ES-I3 (cell line): ENCODE data around the gene SLAMF8.

ENCODE experiments used
- H3K36me3 ChIP-seq: 2 replicates; pipeline ENCODE4 v1.6.1; 2013; ENCODE audit warnings: mild to moderate bottlenecking, low read length, control low read depth, moderate library complexity; ENCODE audit not compliant: insufficient read depth
- H3K4me1 ChIP-seq: 2 replicates; pipeline ENCODE4 v1.6.1; 2013; ENCODE audit warnings: mild to moderate bottlenecking, control low read depth, low read length; ENCODE audit not compliant: insufficient read depth
- H3K9ac ChIP-seq: 2 replicates; pipeline ENCODE4 v1.6.1; 2013; ENCODE audit warnings: low read depth, mild to moderate bottlenecking, low read length, moderate library complexity
- H3K9me3 ChIP-seq: 2 replicates; pipeline ENCODE4 v1.6.1; 2013; ENCODE audit warnings: mild to moderate bottlenecking, low read length, moderate library complexity; ENCODE audit not compliant: control insufficient read depth, insufficient read depth

Gene SLAMF8

DNA sequence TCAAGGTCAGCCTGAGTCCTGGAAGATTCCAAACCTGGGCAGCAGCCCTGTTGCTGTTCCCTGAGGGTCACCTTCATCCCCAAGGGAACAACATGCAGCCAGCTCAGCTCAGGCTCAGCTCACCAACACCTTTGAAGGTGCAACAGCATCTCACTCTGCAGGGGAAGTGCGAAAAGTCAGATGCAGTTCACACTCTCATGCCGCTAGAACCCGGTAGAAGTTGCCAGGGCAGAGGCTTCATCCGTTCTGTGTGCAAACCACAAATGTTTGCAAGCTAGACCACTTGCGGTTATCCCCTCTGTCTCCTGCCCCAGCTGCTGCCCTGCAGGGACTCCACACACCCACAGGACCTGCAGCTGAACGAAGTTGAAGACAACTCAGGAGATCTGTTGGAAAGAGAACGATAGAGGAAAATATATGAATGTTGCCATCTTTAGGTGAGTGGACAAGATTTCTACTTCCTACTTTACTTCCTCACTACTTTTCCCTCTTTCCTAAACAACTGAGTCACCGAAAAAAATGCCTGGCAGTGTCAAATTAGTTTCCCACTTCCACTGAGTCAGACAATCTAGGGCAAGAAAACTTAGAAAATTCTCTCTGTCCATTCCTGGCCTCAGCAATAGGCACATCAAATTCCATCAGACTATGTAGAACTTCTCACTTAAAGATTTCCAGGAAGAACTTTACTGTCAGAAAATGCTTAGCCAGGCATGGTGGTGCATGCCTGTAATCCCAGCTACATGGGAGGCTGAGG, 26.3 kb upstream of the SLAMF8 start:
- Histone ChIP-seq H3K36me3 (no peaks in the 10 kb centered on the region), H3K4me1 (no peaks in the 10 kb centered on the region), H3K9ac (no peak overlapping the region), H3K9me3 (no peaks in the 10 kb centered on the region)

DNA sequence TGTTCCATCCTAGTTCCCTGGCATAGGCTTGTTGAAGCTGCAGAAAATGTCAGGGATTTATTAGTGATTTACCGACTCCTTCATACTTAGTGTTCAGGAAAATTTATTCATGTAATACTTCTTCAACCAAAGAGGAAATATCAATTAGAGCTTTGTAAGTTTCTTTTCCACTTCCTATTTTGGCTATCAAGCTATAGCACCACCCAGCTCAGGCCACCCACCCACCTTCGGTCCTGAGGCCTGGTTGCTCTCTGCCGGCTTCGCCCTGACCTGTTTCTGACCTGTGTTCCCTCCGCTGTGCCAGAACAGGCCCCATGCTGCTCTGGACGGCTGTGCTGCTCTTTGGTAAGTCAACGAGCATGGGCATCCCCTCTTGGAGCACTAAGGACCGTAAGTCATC, 24.6 kb upstream of the SLAMF8 start, which contains the start of gene FCRL6:
TSS of gene FCRL6 (plus strand) at position 250 of the 400 bp plus-strand sequence. CDS start at position 315, 65 bp downstream.
- H3K36me3 ChIP-seq, result no peaks in the 10 kb centered on the region
- H3K4me1 ChIP-seq, result no peaks in the 10 kb centered on the region
- H3K9me3 ChIP-seq, result no peaks in the 10 kb centered on the region
- no peak within 1 kb of the TSS for H3K9ac ChIP-seq

DNA sequence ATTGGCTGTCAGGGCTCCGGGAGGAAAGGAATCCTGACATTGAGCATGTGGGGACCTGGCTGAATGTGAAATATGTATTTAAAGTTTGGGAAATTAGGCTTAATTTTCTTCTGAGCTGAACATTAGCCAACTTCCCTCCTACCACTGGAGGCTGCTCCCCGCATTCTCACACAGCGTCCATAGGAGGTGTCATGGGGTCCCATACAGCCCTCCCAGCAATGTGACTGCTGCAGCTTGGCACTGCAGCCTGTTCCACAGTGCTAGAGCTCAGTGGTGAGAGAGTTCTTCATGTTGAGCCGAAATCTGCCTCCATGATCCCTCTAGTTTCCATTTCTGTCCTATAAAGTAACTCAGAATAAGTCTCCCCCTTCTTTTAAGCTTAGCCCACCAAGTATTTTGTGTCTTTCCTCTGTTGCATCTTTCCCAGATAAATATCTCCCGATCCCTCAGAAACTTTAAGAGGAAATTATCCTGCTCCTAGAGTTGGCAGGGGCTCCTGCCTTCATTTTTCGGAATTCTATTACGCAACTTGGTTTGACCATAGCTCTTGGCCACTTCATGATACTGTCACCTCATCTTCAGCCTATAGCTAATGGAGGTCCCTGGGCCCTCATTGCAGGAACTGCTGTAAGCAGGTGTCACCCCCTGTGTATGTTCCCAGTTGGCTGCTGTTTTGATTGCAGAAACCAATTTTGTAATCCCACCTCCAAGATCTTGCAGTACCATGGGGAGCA, 22.6 kb upstream of the SLAMF8 start:
- Histone ChIP-seq H3K4me1 (no peaks in the 10 kb centered on the region), H3K36me3 (no peaks in the 10 kb centered on the region), H3K9me3 (no peaks in the 10 kb centered on the region), H3K9ac (no peak overlapping the region)

DNA sequence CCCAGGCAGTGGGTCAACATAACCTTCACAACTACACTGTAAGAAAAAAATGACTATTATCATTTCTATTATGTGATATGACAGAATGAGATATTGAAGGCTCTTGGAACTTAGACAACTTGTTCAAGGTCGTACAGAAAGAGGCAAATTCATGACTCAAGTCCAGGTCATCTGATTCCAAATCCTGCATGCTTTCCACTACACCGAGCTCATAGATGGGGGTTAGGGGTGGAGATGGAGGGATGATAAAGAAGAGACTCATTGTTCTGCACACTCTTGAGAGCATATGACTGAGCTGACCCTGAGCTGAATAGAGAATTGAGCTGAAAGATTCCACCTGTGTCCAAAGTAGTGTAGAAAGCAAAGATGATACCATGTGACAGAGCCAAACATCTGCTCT, 21.7 kb upstream of the SLAMF8 start:
- no peaks in the 10 kb centered on the region for H3K36me3 ChIP-seq
- no peaks in the 10 kb centered on the region for H3K9me3 ChIP-seq
- no peaks in the 10 kb centered on the region for H3K4me1 ChIP-seq
- H3K9ac ChIP-seq, result no peak overlapping the region

DNA sequence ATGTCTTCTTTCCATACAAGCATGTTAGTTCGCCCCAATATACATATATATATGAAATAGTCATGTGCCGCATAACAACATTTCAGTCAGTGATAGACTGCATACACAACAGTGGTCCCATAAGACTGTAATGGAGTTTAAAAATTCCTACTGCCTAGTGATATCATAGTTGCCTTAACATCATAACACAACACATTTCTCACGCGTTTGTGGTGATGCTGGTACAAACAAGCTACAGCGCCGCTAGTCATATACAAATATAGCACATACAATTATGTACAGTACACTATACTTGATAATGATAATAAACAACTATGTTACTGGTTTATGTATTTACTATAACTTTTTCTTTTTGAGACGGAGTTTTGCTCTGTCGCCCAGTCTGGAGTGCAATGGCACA, 10.7 kb upstream of the SLAMF8 start:
- Histone ChIP-seq H3K9ac (no peak overlapping the region), H3K9me3 (no peaks in the 10 kb centered on the region), H3K4me1 (no peaks in the 10 kb centered on the region), H3K36me3 (no peaks in the 10 kb centered on the region)

DNA sequence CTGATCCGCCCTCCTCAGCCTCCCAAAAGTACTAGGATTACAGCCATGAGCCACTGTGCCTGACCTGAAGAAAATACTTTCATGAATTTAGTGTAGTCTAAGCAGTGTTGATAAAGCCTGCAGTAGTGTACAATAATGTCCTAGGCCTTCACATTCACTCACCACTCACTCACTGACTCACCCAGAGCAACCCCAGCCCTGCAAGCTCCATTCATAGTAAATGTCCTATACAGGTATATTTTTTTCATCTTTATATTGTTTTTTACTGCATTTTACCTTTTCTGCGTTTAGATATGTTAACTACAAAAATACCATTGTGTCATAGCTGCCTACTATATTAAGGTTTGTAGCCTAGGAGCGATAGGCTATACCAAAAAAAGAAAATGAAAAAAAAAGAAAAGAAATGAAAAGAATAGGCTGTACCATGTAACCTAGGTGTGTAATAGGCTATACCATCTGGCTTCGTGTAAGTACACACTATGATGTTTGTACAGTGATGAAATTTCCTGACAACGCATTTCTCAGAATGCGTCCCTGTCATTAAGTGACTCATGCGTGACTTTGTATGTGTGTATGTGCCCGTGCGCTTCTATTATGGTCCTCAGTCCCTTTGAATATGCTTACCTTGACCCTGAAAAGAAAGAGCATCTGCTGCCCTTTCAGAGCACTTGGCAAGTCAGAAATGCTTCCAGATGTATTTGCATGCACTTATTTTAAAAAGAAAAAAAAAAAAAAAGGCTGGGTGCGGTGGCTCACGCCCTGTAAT, 9.2 kb upstream of the SLAMF8 start:
- Histone ChIP-seq H3K4me1 (no peaks in the 10 kb centered on the region), H3K9ac (no peak overlapping the region), H3K36me3 (no peaks in the 10 kb centered on the region), H3K9me3 (no peaks in the 10 kb centered on the region)

DNA sequence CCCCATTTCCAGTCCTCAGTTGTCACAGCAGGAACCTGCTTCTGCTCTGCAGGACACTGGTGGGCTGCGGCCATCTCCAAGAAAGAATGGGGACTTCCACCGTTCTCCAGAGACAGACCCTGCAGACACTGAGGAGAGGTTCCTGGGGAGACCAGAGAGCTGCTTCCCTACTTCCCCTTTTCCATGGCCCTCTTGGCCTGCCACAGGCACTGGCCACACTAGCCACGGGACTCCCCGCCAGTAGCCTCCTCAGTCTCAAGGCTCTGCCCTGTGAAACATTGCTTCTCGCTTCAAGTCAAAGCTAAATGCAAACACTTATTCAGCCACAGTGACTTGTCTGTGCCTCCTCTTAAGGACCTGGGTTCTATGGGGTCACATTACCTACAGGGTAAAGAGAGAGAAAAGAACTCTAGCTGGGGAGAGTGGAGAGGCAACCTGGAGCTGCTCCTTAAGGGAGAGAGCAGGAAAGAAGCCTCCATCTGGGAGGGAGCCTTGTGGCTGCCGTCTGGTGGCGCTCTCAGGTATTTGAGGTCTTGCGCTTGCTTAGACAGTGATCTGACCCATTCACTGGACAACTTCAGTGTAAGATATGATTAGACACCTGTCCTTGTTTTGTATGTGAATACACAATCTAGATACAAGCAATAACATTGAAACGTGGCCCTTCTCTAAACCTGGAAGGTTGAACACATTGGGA, 5.4 kb upstream of the SLAMF8 start:
- no peak overlapping the region for H3K9ac ChIP-seq
- H3K9me3 ChIP-seq, result no peaks in the 10 kb centered on the region
- no peaks in the 10 kb centered on the region for H3K36me3 ChIP-seq
- peaks cover 5% of the 10 kb centered on the region; the same call in 1 of the 2 replicates for H3K4me1 ChIP-seq

DNA sequence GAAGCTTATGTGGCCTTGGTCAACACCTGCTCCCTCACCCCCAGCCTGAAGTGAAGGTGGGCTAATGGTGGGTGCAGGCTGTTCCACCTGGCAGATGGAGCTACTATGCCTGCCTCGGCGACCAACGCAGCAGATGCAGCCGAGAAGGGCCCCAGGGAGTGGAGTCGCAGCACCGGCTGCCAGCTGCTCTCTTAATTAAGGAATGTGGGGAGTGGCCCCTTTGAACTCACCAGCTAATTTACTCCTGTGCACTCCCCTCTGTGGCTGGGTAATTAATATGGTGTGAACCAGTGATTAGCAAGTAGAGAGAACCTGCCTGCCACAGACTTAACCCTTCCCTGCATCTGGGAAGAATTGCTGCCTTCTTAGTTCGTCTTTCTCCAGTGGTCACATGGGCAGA, 3.3 kb upstream of the SLAMF8 start:
- no peaks in the 10 kb centered on the region for H3K9me3 ChIP-seq
- no peaks in the 10 kb centered on the region for H3K36me3 ChIP-seq
- H3K4me1 ChIP-seq, result peaks cover 5% of the 10 kb centered on the region; the same call in 1 of the 2 replicates
- no peak overlapping the region for H3K9ac ChIP-seq

DNA sequence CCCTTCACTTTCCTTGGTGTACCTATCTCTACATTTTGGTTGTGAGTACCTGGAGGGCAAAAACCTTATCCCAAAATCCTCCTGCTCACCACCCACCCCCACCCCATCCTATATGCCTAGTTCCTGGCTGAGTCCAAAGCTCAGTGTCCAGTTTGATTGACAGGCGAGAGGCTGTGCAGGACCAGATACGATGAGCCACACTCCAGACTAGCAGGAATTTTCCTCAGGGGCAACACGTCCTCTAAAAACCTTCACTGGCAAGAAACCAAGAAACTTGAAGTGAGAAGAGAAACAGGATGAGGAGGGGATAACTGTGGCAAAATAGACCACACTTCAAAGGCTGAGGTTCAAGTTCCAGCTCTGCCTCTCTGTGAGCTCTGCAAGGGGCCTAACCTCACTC, 1.1 kb upstream of the SLAMF8 start:
- Histone ChIP-seq H3K9me3 (no peaks in the 10 kb centered on the region), H3K4me1 (peaks cover 9% of the 10 kb centered on the region; the same call in 1 of the 2 replicates), H3K9ac (no peak overlapping the region), H3K36me3 (no peaks in the 10 kb centered on the region)

DNA sequence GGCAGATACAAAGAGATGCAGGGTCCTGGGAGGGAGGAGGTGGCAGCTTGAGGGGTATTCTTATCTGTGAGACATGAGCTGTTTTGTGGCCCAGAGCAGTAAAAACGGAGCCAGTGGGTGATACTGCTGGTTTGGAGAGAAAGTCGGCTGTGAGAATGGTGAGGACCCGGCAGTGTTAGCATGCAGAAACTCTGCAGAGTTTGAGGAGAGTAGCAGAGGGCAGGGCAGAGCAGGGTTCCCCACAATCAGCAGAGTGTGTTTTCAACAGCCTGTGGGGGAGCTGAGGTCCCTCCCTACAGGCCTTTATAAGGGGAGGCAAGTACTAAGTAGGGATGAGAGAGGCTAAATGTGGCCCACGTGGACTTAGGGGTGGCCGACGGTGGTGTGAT, 423 bp downstream of the SLAMF8 start:
- Histone ChIP-seq H3K9me3 (no peaks in the 10 kb centered on the region), H3K9ac (no peak overlapping the region), H3K36me3 (no peaks in the 10 kb centered on the region), H3K4me1 (peaks cover 9% of the 10 kb centered on the region; the same call in 1 of the 2 replicates)

DNA sequence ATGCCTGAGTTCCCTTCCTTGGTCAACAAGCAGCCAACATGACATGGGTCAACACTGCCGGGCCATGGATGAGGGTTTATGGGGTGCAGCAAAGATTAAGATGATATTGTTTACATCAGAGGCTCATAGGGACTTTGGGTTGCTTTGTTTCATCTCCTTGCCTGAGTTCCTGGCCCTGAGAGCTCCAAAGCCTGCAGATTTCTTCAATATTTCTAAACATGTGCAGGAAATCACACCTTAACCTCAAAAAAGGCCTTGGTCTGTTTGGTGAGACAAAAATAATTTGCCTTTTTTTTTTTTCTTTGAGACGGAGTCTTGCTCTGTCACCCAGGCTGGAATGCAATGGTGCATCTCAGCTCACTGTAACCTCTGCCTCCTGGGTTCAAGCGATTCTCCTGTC, 876 bp downstream of the SLAMF8 start:
- H3K9ac ChIP-seq, result no peak overlapping the region
- no peaks in the 10 kb centered on the region for H3K9me3 ChIP-seq
- H3K36me3 ChIP-seq, result no peaks in the 10 kb centered on the region
- peaks cover 12% of the 10 kb centered on the region; the same call in 1 of the 2 replicates for H3K4me1 ChIP-seq

DNA sequence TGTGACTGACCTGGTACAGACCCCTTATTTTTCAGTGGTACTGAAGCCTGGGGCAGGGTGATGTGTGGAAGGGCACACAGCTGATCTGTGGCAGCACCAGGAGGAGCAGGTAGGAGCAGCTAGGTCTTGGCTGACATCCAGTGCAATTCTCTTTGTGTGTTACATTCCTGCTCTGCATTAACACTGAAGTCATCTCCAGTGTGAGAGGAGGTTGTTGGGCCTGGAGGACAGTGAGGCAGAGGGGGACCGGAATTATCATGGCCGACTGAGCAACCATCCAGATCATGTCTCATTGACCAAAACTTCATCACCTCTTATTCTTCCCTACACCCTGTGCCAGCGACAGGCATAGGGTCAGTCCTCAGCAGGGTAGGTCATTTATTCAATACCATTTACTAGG, 1.5 kb downstream of the SLAMF8 start:
- no peaks in the 10 kb centered on the region for H3K36me3 ChIP-seq
- H3K9me3 ChIP-seq, result no peaks in the 10 kb centered on the region
- no peak overlapping the region for H3K9ac ChIP-seq
- H3K4me1 ChIP-seq, result peaks cover 12% of the 10 kb centered on the region; the same call in 1 of the 2 replicates

DNA sequence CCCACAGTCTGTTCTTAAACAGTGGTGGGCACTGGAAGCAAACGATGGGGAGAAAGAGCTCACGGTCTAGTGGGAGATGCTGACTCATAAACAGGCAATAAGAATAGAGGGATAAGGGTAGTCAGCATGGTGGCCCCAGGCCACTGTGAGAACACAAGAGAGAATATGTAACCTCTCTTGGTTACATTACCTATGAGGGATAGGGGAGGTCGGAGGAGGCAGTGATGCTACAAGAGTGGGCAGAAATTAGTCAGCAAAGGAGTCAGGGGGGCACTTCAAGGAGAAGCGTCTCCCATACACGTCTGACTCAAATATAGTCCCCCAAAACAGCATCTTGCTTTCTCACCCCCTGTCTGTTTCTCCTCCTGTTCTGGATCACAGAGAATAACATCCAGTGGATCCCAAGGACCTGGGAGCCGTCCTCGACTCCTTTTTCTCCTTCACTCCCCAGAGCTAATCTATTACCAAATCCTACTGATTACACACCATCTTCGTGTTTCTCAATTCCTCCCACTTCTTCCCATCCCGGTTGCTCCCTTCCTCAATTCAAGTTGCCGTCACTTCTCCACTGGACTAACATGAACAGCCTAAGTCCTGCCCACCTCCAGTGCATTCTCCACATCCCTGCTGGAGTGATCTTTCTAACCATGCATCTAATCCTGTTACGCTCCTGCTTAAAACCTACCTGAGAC, 2.1 kb downstream of the SLAMF8 start:
- peaks cover 7% of the 10 kb centered on the region; the same call in 1 of the 2 replicates for H3K4me1 ChIP-seq
- no peaks in the 10 kb centered on the region for H3K9me3 ChIP-seq
- H3K9ac ChIP-seq, result no peak overlapping the region
- H3K36me3 ChIP-seq, result no peaks in the 10 kb centered on the region
